Breast epithelium (tissue), 4 donors: ENCODE results near the gene POMGNT1. TPM values are rescaled to one million over a fixed set of nuclear protein-coding genes. Genes with fewer than 3 reads are reported as not detected.

Experiments
- DNase-seq, 2 donors: peaks; one replicate each; pipeline ENCODE4 v3.0.0-alpha.2; 2019; ENCODE audit warnings: low spot score in 2 of 2
- H3K27ac ChIP-seq, 2 donors: fragments of 200-600 bp; sonication (generic) in 1 of 2; one replicate each; pipeline ENCODE4 v1.5.1; 2016 to 2019; ENCODE audit warnings: mild to moderate bottlenecking in 1 of 2
- H3K27me3 ChIP-seq, 2 donors: fragments of 200-600 bp; sonication (generic) in 1 of 2; one replicate each; pipeline versions ENCODE4 v1.5.1 to v1.6.0; 2017 to 2019; ENCODE audit warnings: control low read depth in 1 of 2, mild to moderate bottlenecking in 1 of 2
- H3K36me3 ChIP-seq: fragments of 200-600 bp; one replicate; pipeline ENCODE4 v1.5.1; 2019
- H3K4me1 ChIP-seq, 2 donors: fragments of 200-600 bp; sonication (generic); one replicate each; pipeline ENCODE4 v1.5.1; 2016 to 2019; ENCODE audit warnings: control low read depth in 1 of 2
- H3K4me3 ChIP-seq, 3 donors: fragments of 200-600 bp; sonication (generic); 1 replicate in 2 of 3; 2 replicates in 1 of 3; pipeline ENCODE4 v1.5.1; 2016 to 2019; ENCODE audit warnings: mild to moderate bottlenecking in 3 of 3, moderate library complexity in 2 of 3
- H3K9me3 ChIP-seq, 2 donors: fragments of 200-600 bp; sonication (generic) in 1 of 2; one replicate each; pipeline ENCODE4 v1.5.1; 2016 to 2019; ENCODE audit warnings: control low read depth in 1 of 2
- CTCF ChIP-seq, 3 donors: fragments of 450-650 bp; IDR thresholded peaks; one replicate each; pipeline ENCODE4 v1.5.1; 2016 to 2017; ENCODE audit warnings: antibody characterized with exemption in 3 of 3, mild to moderate bottlenecking in 3 of 3, moderate library complexity in 3 of 3
- POLR2A ChIP-seq: fragments of 450-650 bp; IDR thresholded peaks from one replicate; pipeline ENCODE4 v1.6.1; 2016; ENCODE audit warnings: antibody characterized with exemption, mild to moderate bottlenecking, moderate library complexity
- POLR2AphosphoS5 ChIP-seq, 3 donors: sonication (generic); formaldehyde crosslinking; IDR thresholded peaks; one replicate each; pipeline ENCODE4 v1.6.1; 2017; ENCODE audit warnings: antibody characterized with exemption in 3 of 3
- intact Hi-C: fragments of 100-400 bp; cut with DNase I; formaldehyde crosslinking; loops from one replicate; pipeline ENCODE4 v1.15.1; 2023; ENCODE audit warnings: low total_unique reads
- total RNA-seq, 3 donors: library from RNA; depleted of rRNA; stranded (reverse); fragments of >200 nt; gene quantifications; one replicate each; pipeline ENCODE4 v1.1.0, GENCODE V29; 2016

POMGNT1 gene
- total RNA-seq, 3 donors from 2014 or later = 37.6 to 47.4 (median 42.3) TPM

GRCh38 chr1:46194641-46195193 is 3.5 kb downstream of the POMGNT1 start:
- H3K27ac ChIP-seq = no peak overlapping the region
- intact Hi-C loops = no loop called here
- TF ChIP-seq POLR2AphosphoS5 (IDR thresholded peaks at IDR 0.05) = no peak
- no peak for TF ChIP-seq POLR2A
- TF ChIP-seq CTCF (IDR thresholded peaks at IDR 0.05) = no peak
- no peaks in the 10 kb centered on the region for H3K9me3 ChIP-seq
- H3K27me3 ChIP-seq = no peaks in the 10 kb centered on the region
- DNase-seq = no peak
- no peaks in the 10 kb centered on the region for H3K36me3 ChIP-seq
- H3K4me1 ChIP-seq = peaks cover 0 to 12% of the 10 kb centered on the region in 2 donors
- no peak overlapping the region for H3K4me3 ChIP-seq

- H3K9me3 ChIP-seq = no peaks in the 10 kb centered on the region
- intact Hi-C loops = no loop called here
- no peak for DNase-seq
- H3K36me3 ChIP-seq = no peaks in the 10 kb centered on the region
- no peak overlapping the region for H3K27ac ChIP-seq
- H3K4me3 ChIP-seq = no peak overlapping the region
- no peaks in the 10 kb centered on the region for H3K27me3 ChIP-seq
- peaks cover 0 to 12% of the 10 kb centered on the region in 2 donors for H3K4me1 ChIP-seq
- no peak for TF ChIP-seq POLR2A
- TF ChIP-seq POLR2AphosphoS5 (IDR thresholded peaks at IDR 0.05) = no peak
- TF ChIP-seq CTCF (IDR thresholded peaks at IDR 0.05) = no peak
Observed at GRCh38 chr1:46193984-46194570, 4.2 kb downstream of the POMGNT1 start.

- peaks cover 0 to 12% of the 10 kb centered on the region in 2 donors for H3K4me1 ChIP-seq
- no peaks in the 10 kb centered on the region for H3K36me3 ChIP-seq
- no peaks in the 10 kb centered on the region for H3K27me3 ChIP-seq
- intact Hi-C loops = no loop called here
- no peak overlapping the region for H3K27ac ChIP-seq
- DNase-seq = no peak
- H3K9me3 ChIP-seq = no peaks in the 10 kb centered on the region
- no peak overlapping the region for H3K4me3 ChIP-seq
- TF ChIP-seq POLR2AphosphoS5 (IDR thresholded peaks at IDR 0.05) (no peak), CTCF (IDR thresholded peaks at IDR 0.05) (no peak), POLR2A (no peak)
Observed at GRCh38 chr1:46193285-46193684, 4.9 kb downstream of the POMGNT1 start.

GRCh38 chr1:46192171-46192570 is 6.1 kb downstream of the POMGNT1 start:
- H3K4me3 ChIP-seq = no peak overlapping the region
- H3K4me1 ChIP-seq = peaks cover 0 to 6% of the 10 kb centered on the region in 2 donors
- intact Hi-C loops = no loop called here
- no peak for TF ChIP-seq POLR2A
- no peak for TF ChIP-seq POLR2AphosphoS5 (IDR thresholded peaks at IDR 0.05)
- no peak for TF ChIP-seq CTCF (IDR thresholded peaks at IDR 0.05)
- no peaks in the 10 kb centered on the region for H3K36me3 ChIP-seq
- H3K9me3 ChIP-seq = no peaks in the 10 kb centered on the region
- no peak for DNase-seq
- H3K27me3 ChIP-seq = no peaks in the 10 kb centered on the region
- no peak overlapping the region for H3K27ac ChIP-seq

GRCh38 chr1:46191033-46191701 is 7.1 kb downstream of the POMGNT1 start:
- no peak for DNase-seq
- H3K36me3 ChIP-seq = no peaks in the 10 kb centered on the region

More at GRCh38 chr1:46191033-46191701, 7.1 kb downstream of the POMGNT1 start:
- H3K4me3 ChIP-seq = no peak overlapping the region
- H3K9me3 ChIP-seq = no peaks in the 10 kb centered on the region
- H3K27ac ChIP-seq = peak overlapping the region; percentile 8 to 25
- no peak for TF ChIP-seq POLR2AphosphoS5 (IDR thresholded peaks at IDR 0.05)
- no peak for TF ChIP-seq POLR2A
- no peak for TF ChIP-seq CTCF (IDR thresholded peaks at IDR 0.05)
- intact Hi-C loops = no loop called here
- H3K4me1 ChIP-seq = no peaks in the 10 kb centered on the region
- no peaks in the 10 kb centered on the region for H3K27me3 ChIP-seq
